ENCODE data around the gene GREB1L.

GRCh38 chr18:21307578-21307977 lies 65.5 kb downstream of the GREB1L start:
- no peak for TF ChIP-seq CTCF (optimal IDR thresholded peaks at IDR 0.05 in 1 of 3, IDR thresholded peaks at IDR 0.05 in 1 of 3, conservative IDR thresholded peaks at IDR 0.05 in 1 of 3; ENCODE audit: extremely low read depth in 1 of 3, insufficient read depth in 2 of 3, low read length in 3 of 3)
- no peak for TF ChIP-seq EZH2 (IDR thresholded peaks at IDR 0.05; ENCODE audit: low read length)

All from keratinocyte (primary cell).